Mucosa of rectum (tissue), 2 donors: ENCODE measurements around the gene NAT16.
"Not testable (repeated sequence)": the region's sequence is repeated elsewhere in the genome, so short reads cannot be mapped to it uniquely, and the experiment has no call there.

ENCODE experiments used
- H3K27ac ChIP-seq, 2 donors: one replicate each; pipeline ENCODE4 v1.7.0; 2013; ENCODE audit warnings: inconsistent platforms in 2 of 2, low read depth in 2 of 2, low read length in 2 of 2
- H3K27me3 ChIP-seq, 2 donors: one replicate each; pipeline ENCODE4 v1.7.0; 2013; ENCODE audit warnings: low read length in 2 of 2; ENCODE audit not compliant: control insufficient read depth in 2 of 2, insufficient read depth in 2 of 2
- H3K36me3 ChIP-seq, 2 donors: one replicate each; pipeline ENCODE4 v1.7.0; 2013; ENCODE audit warnings: low read length in 2 of 2; ENCODE audit not compliant: control insufficient read depth in 2 of 2, insufficient read depth in 2 of 2
- H3K4me1 ChIP-seq, 2 donors: one replicate each; pipeline ENCODE4 v1.7.0; 2013; ENCODE audit warnings: low read length in 2 of 2, mild to moderate bottlenecking in 1 of 2; ENCODE audit not compliant: control insufficient read depth in 2 of 2, insufficient read depth in 2 of 2
- H3K4me3 ChIP-seq, 2 donors: one replicate each; pipeline ENCODE4 v1.7.0; 2013; ENCODE audit warnings: low read length in 2 of 2
- H3K9ac ChIP-seq, 2 donors: one replicate each; pipeline ENCODE4 v1.7.0; 2013; ENCODE audit warnings: low read length in 2 of 2, low read depth in 1 of 2, mild to moderate bottlenecking in 1 of 2
- H3K9me3 ChIP-seq, 2 donors: one replicate each; pipeline ENCODE4 v1.7.0; 2013; ENCODE audit warnings: low read length in 2 of 2; ENCODE audit not compliant: control insufficient read depth in 2 of 2
- donor health status: healthy.
- donor health status: Normal muscosa, but diverticular disease.

NAT16 gene

GRCh38 chr7:101216001-101216859 lies 36.1 kb upstream of the NAT16 start:
- H3K36me3 ChIP-seq = peaks cover 16 to 17% of the 10 kb centered on the region in 2 donors
- no peaks in the 10 kb centered on the region for H3K27me3 ChIP-seq
- peak overlapping the region; percentile 74 to 83 for H3K9ac ChIP-seq
- peak overlapping the region; percentile 92 to 99 for H3K4me3 ChIP-seq
- peaks cover 23 to 24% of the 10 kb centered on the region in 2 donors for H3K4me1 ChIP-seq
- no peaks in the 10 kb centered on the region for H3K9me3 ChIP-seq
- H3K27ac ChIP-seq = peak overlapping the region; percentile 97 to 99

- Histone ChIP-seq H3K4me1 (peaks cover 11 to 13% of the 10 kb centered on the region in 2 donors), H3K27me3 (no peaks in the 10 kb centered on the region), H3K9ac (no peak overlapping the region), H3K4me3 (no peak overlapping the region), H3K27ac (no peak overlapping the region), H3K36me3 (peaks cover 26 to 41% of the 10 kb centered on the region in 2 donors), H3K9me3 (no peaks in the 10 kb centered on the region)
These were observed 31.9 kb upstream of the NAT16 start for GRCh38 chr7:101212014-101212413.

GRCh38 chr7:101211501-101211900 lies 31.4 kb upstream of the NAT16 start:
- Histone ChIP-seq H3K9me3 (no peaks in the 10 kb centered on the region), H3K27me3 (no peaks in the 10 kb centered on the region), H3K27ac (no peak overlapping the region), H3K9ac (no peak overlapping the region), H3K4me3 (no peak overlapping the region), H3K36me3 (peaks cover 26 to 41% of the 10 kb centered on the region in 2 donors), H3K4me1 (peaks cover 7 to 8% of the 10 kb centered on the region in 2 donors)

- Histone ChIP-seq H3K9me3 (no peaks in the 10 kb centered on the region), H3K4me3 (no peak overlapping the region), H3K27ac (no peak overlapping the region), H3K9ac (no peak overlapping the region), H3K36me3 (peaks cover 31 to 41% of the 10 kb centered on the region in 2 donors), H3K4me1 (peaks cover 0 to 3% of the 10 kb centered on the region in 2 donors), H3K27me3 (no peaks in the 10 kb centered on the region)
These were observed 30.1 kb upstream of the NAT16 start for GRCh38 chr7:101210143-101210542.

GRCh38 chr7:101208794-101209193 lies 28.7 kb upstream of the NAT16 start:
- H3K27me3 ChIP-seq = no peaks in the 10 kb centered on the region
- H3K4me1 ChIP-seq = no peaks in the 10 kb centered on the region
- peaks cover 28 to 37% of the 10 kb centered on the region in 2 donors for H3K36me3 ChIP-seq
- H3K9me3 ChIP-seq = no peaks in the 10 kb centered on the region
- no peak overlapping the region for H3K27ac ChIP-seq
- no peak overlapping the region for H3K4me3 ChIP-seq
- no peak overlapping the region for H3K9ac ChIP-seq

- Histone ChIP-seq H3K4me1 (no peaks in the 10 kb centered on the region), H3K27ac (no peak overlapping the region), H3K9me3 (no peaks in the 10 kb centered on the region), H3K36me3 (peaks cover 24 to 32% of the 10 kb centered on the region in 2 donors), H3K4me3 (no peak overlapping the region), H3K9ac (no peak overlapping the region), H3K27me3 (peaks cover 0 to 2% of the 10 kb centered on the region in 2 donors)
These were observed 27.4 kb upstream of the NAT16 start for GRCh38 chr7:101207459-101207858.

GRCh38 chr7:101206665-101207042 lies 26.6 kb upstream of the NAT16 start:
- no peak overlapping the region for H3K27ac ChIP-seq
- H3K9me3 ChIP-seq = no peaks in the 10 kb centered on the region
- no peak overlapping the region for H3K4me3 ChIP-seq
- peaks cover 0 to 2% of the 10 kb centered on the region in 2 donors for H3K27me3 ChIP-seq
- H3K9ac ChIP-seq = no peak overlapping the region
- peaks cover 5 to 6% of the 10 kb centered on the region in 2 donors for H3K4me1 ChIP-seq
- peaks cover 18 to 25% of the 10 kb centered on the region in 2 donors for H3K36me3 ChIP-seq

GRCh38 chr7:101205901-101206664 lies 26.0 kb upstream of the NAT16 start:
- H3K9me3 ChIP-seq = no peaks in the 10 kb centered on the region
- peaks cover 13 to 25% of the 10 kb centered on the region in 2 donors for H3K36me3 ChIP-seq

GRCh38 chr7:101203740-101204738 lies 23.9 kb upstream of the NAT16 start:
- not testable (repeated sequence) for H3K9ac ChIP-seq, H3K27me3 ChIP-seq, H3K27ac ChIP-seq, H3K9me3 ChIP-seq, H3K4me3 ChIP-seq
- Histone ChIP-seq H3K4me1 (peaks cover 12 to 14% of the 10 kb centered on the region in 2 donors), H3K36me3 (peaks cover 5 to 11% of the 10 kb centered on the region in 2 donors)

More at GRCh38 chr7:101205901-101206664, 26.0 kb upstream of the NAT16 start:
- no peak overlapping the region for H3K4me3 ChIP-seq
- H3K4me1 ChIP-seq = peaks cover 6 to 8% of the 10 kb centered on the region in 2 donors
- no peak overlapping the region for H3K9ac ChIP-seq
- peaks cover 0 to 2% of the 10 kb centered on the region in 2 donors for H3K27me3 ChIP-seq
- H3K27ac ChIP-seq = no peak overlapping the region
